Thyroid gland (tissue), 4 donors: Measurements from ENCODE around the gene ECEL1.

Experiments used
- CTCF ChIP-seq, 6 experiments: fragments of 200-600 bp in 3 of 6; fragments of 450-650 bp in 3 of 6; sonication (generic) in 3 of 6; IDR thresholded peaks; one replicate each; pipeline ENCODE4 v1.5.1; 2016 to 2019; ENCODE audit warnings: antibody characterized with exemption in 6 of 6, mild to moderate bottlenecking in 2 of 6, inconsistent platforms in 1 of 6, moderate library complexity in 1 of 6
- POLR2A ChIP-seq, 2 donors: fragments of 450-650 bp; IDR thresholded peaks; one replicate each; pipeline ENCODE4 v1.6.1; 2017; ENCODE audit warnings: antibody characterized with exemption in 2 of 2, mild to moderate bottlenecking in 2 of 2, moderate library complexity in 1 of 2

GRCh38 chr2:232493701-232494474 lies 6.3 kb upstream of the ECEL1 start:
- TF ChIP-seq POLR2A (IDR thresholded peaks at IDR 0.05) (no peak), CTCF (IDR thresholded peaks at IDR 0.05) (no peak)
